ENCODE results near the gene MACROH2A1. TPM values are rescaled to one million over a fixed set of nuclear protein-coding genes. Genes with fewer than 3 reads are reported as not detected.
"Not testable (repeated sequence)": the region's sequence is repeated elsewhere in the genome, so short reads cannot be mapped to it uniquely, and the experiment has no call there.

MACROH2A1 gene
- total RNA-seq, 1 experiment from 2014 or later = 137 TPM

GRCh38 chr5:135367554-135367953, 31.5 kb downstream of the MACROH2A1 start:
- no peak for DNase-seq (ENCODE audit: low read depth, low spot score)
- in situ Hi-C loops (cut with HindIII; ENCODE audit: low pct_unique_long_range_greater_than_20kb, low sequenced_read_pairs) = no loop called here

- in situ Hi-C loops (cut with HindIII; ENCODE audit: low pct_unique_long_range_greater_than_20kb, low sequenced_read_pairs) = no loop called here
- no peak for DNase-seq (ENCODE audit: low read depth, low spot score)
Measured at GRCh38 chr5:135367076-135367475, 32.0 kb downstream of the MACROH2A1 start.

- no peak for DNase-seq (ENCODE audit: low read depth, low spot score)
- in situ Hi-C loops (cut with HindIII; ENCODE audit: low pct_unique_long_range_greater_than_20kb, low sequenced_read_pairs) = no loop called here
Measured at GRCh38 chr5:135365281-135365680, 33.8 kb downstream of the MACROH2A1 start.

- DNase-seq (ENCODE audit: low read depth, low spot score) = no peak
- in situ Hi-C loops (cut with HindIII; ENCODE audit: low pct_unique_long_range_greater_than_20kb, low sequenced_read_pairs) = no loop called here
Measured at GRCh38 chr5:135364421-135365262, 34.4 kb downstream of the MACROH2A1 start.

GRCh38 chr5:135363342-135363741, 35.7 kb downstream of the MACROH2A1 start:
- DNase-seq (ENCODE audit: low read depth, low spot score); in situ Hi-C loops (cut with HindIII; ENCODE audit: low pct_unique_long_range_greater_than_20kb, low sequenced_read_pairs): not testable (repeated sequence)

GRCh38 chr5:135362102-135362501, 36.9 kb downstream of the MACROH2A1 start:
- DNase-seq (ENCODE audit: low read depth, low spot score) = no peak
- in situ Hi-C loops (cut with HindIII; ENCODE audit: low pct_unique_long_range_greater_than_20kb, low sequenced_read_pairs) = no loop called here

- in situ Hi-C loops (cut with HindIII; ENCODE audit: low pct_unique_long_range_greater_than_20kb, low sequenced_read_pairs) = no loop called here
- DNase-seq (ENCODE audit: low read depth, low spot score) = no peak
Measured at GRCh38 chr5:135360278-135361274, 38.5 kb downstream of the MACROH2A1 start.

- in situ Hi-C loops (cut with HindIII; ENCODE audit: low pct_unique_long_range_greater_than_20kb, low sequenced_read_pairs) = no loop called here
Measured at GRCh38 chr5:135359374-135360165, 39.5 kb downstream of the MACROH2A1 start.

GRCh38 chr5:135357685-135358084, 41.3 kb downstream of the MACROH2A1 start:
- in situ Hi-C loops (cut with HindIII; ENCODE audit: low pct_unique_long_range_greater_than_20kb, low sequenced_read_pairs) = no loop called here
- no peak for DNase-seq (ENCODE audit: low read depth, low spot score)

More at GRCh38 chr5:135359374-135360165, 39.5 kb downstream of the MACROH2A1 start:
- no peak for DNase-seq (ENCODE audit: low read depth, low spot score)

- in situ Hi-C loops (cut with HindIII; ENCODE audit: low pct_unique_long_range_greater_than_20kb, low sequenced_read_pairs) = no loop called here
- DNase-seq (ENCODE audit: low read depth, low spot score) = no peak
Measured at GRCh38 chr5:135356522-135357318, 42.3 kb downstream of the MACROH2A1 start.

- in situ Hi-C loops (cut with HindIII; ENCODE audit: low pct_unique_long_range_greater_than_20kb, low sequenced_read_pairs) = no loop called here
- DNase-seq (ENCODE audit: low read depth, low spot score) = no peak
Measured at GRCh38 chr5:135355169-135355568, 43.9 kb downstream of the MACROH2A1 start.

GRCh38 chr5:135353952-135354721, 44.9 kb downstream of the MACROH2A1 start:
- no peak for DNase-seq (ENCODE audit: low read depth, low spot score)
- in situ Hi-C loops (cut with HindIII; ENCODE audit: low pct_unique_long_range_greater_than_20kb, low sequenced_read_pairs) = no loop called here

GRCh38 chr5:135350536-135350935, 48.5 kb downstream of the MACROH2A1 start:
- DNase-seq (ENCODE audit: low read depth, low spot score) = no peak
- in situ Hi-C loops (cut with HindIII; ENCODE audit: low pct_unique_long_range_greater_than_20kb, low sequenced_read_pairs) = no loop called here

- DNase-seq (ENCODE audit: low read depth, low spot score) = no peak
- in situ Hi-C loops (cut with HindIII; ENCODE audit: low pct_unique_long_range_greater_than_20kb, low sequenced_read_pairs) = no loop called here
Measured at GRCh38 chr5:135349886-135350285, 49.1 kb downstream of the MACROH2A1 start.

GRCh38 chr5:135349451-135349850, 49.6 kb downstream of the MACROH2A1 start:
- in situ Hi-C loops (cut with HindIII; ENCODE audit: low pct_unique_long_range_greater_than_20kb, low sequenced_read_pairs) = no loop called here
- DNase-seq (ENCODE audit: low read depth, low spot score) = no peak

- DNase-seq (ENCODE audit: low read depth, low spot score) = no peak
Measured at GRCh38 chr5:135348918-135349317, 50.1 kb downstream of the MACROH2A1 start.

More at GRCh38 chr5:135348918-135349317, 50.1 kb downstream of the MACROH2A1 start:
- in situ Hi-C loops (cut with HindIII; ENCODE audit: low pct_unique_long_range_greater_than_20kb, low sequenced_read_pairs) = no loop called here

All from SK-MEL-5 (cell line).